SU-DHL-6 (cell line): ENCODE measurements around the gene ADAMTS7.

Source experiments
- CTCF ChIP-seq: fragments of 200-600 bp; sonication (generic); IDR thresholded peaks from one replicate; pipeline ENCODE4 v1.5.1; 2017; ENCODE audit warnings: antibody characterized with exemption, mild to moderate bottlenecking, low read length, moderate library complexity; ENCODE audit not compliant: insufficient read depth, poor library complexity, severe bottlenecking
- EZH2phosphoT487 ChIP-seq: fragments of 200-600 bp; sonication (generic), shearing (Covaris generic); conservative IDR thresholded peaks from 2 replicates; pipeline ENCODE4 v1.6.1; 2018; ENCODE audit warnings: mild to moderate bottlenecking, antibody characterized with exemption, low read length, moderate library complexity, mixed read lengths

- TF ChIP-seq CTCF, result no peak
- no peak for TF ChIP-seq EZH2phosphoT487
Measured at GRCh38 chr15:78837543-78837942, 26.3 kb upstream of the ADAMTS7 start.
